ENCODE data around the gene DYNC2LI1.

DNA sequence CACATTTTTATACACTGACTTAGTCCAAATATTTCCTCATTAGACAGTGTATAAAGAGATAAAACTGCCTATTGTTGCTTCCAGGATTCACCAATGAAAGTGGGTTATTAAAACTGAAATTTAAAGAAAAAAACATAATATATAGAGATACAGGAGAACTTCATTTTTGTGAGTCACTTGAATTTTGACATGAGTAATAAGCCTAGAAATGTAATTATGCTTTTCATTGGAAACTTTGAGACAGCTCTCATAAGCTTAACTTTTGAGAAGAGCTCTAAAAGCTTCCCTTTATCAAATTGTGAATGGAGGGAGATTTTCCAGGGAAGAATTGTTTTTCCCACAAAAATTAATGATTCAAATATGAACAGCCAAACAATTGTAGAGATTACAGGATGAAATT is 14.1 kb downstream of the DYNC2LI1 start:
- TF ChIP-seq CTCF (IDR thresholded peaks at IDR 0.05) (no peak), POLR2A (IDR thresholded peaks at IDR 0.05) (no peak)
